Measurements from ENCODE around the gene EZR. TPM values are rescaled to one million over a fixed set of nuclear protein-coding genes. Genes with fewer than 3 reads are reported as not detected.
A peak's percentile ranks its signal among the peaks of the same experiment; 100 is the strongest.

EZR gene
- total and polyA plus RNA-seq, 10 of the 15 experiments (the other 5 are each of a cell fraction or from before 2014, with no cell fraction given), result 79.1 to 282 (median 161) TPM

GRCh38 chr6:158807515-158808441 lies 11.4 kb downstream of the EZR start (continued):
- TF ChIP-seq SMARCA5 (IDR thresholded peaks at IDR 0.05), result no peak
- peak; percentile 32 for TF ChIP-seq SKIL (IDR thresholded peaks at IDR 0.05; ENCODE audit: low read depth, poor library complexity, severe bottlenecking)
- no peak for TF ChIP-seq CHD4 (IDR thresholded peaks at IDR 0.05)
- TF ChIP-seq BCL3 (IDR thresholded peaks at IDR 0.05; ENCODE audit: borderline replicate concordance, insufficient read depth, low read depth, low read length, poor library complexity, severe bottlenecking), result no peak
- no peak for TF ChIP-seq TCF3 (IDR thresholded peaks at IDR 0.05; ENCODE audit: borderline replicate concordance, insufficient read depth, low read depth, low read length)
- TF ChIP-seq BHLHE40 (IDR thresholded peaks at IDR 0.05; ENCODE audit: borderline replicate concordance in 1 of 2, low read depth in 2 of 2, low read length in 1 of 2), result peak in 1 of 2 experiments; percentile 32; a peak in 2 of 4 replicates
- TF ChIP-seq ZBTB11 (CRISPR knock-in tag; IDR thresholded peaks at IDR 0.05), result no peak
- 0 out of 2 replicates have a peak, but pooled peaks have one; percentile 21 for TF ChIP-seq MTA2 (IDR thresholded peaks at IDR 0.05; ENCODE audit: low read depth)
- TF ChIP-seq ZBTB40 (IDR thresholded peaks at IDR 0.05; ENCODE audit: borderline replicate concordance), result no peak
